ENCODE results near the gene SEC24C. TPM values are rescaled to one million over a fixed set of nuclear protein-coding genes. Genes with fewer than 3 reads are reported as not detected.

Gene SEC24C
- total RNA-seq, 1 donor: 54.0 TPM

DNA sequence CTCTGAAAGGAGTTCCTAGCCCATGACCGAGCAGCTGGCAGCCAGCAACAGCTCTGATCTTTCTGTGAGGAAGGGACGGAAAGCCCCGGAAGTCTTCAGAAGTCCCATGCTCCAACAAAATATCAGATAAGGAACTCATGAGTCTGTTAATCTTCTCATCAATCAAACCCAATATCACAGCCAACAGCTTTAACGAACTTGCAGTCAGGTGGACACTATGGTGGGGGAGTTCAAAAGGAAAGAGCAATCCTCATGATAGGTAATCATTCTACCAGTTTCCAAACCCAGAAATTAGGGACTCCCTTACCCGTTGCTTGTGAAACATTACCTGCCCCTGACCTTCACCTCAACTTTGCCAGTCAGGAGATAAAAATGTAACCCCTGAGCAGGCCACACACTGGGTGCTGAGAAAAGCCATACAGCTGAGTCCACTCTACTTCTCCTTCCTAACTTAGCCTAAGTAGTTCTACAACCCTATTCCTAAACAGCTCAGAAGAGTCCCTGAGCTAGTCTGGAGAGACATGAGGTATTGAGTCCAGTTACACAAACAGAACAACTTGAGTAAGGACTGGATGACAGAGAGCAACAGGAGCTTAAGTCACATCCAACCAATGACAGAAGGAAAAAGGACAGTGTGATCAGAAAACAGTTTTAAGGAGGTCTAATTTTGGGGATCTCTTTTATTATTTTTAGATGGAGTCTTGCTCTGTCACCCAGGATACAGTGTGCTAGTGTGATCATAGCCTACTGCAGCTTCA, 65.1 kb downstream of the SEC24C start:
- TF ChIP-seq, protein P1, sequence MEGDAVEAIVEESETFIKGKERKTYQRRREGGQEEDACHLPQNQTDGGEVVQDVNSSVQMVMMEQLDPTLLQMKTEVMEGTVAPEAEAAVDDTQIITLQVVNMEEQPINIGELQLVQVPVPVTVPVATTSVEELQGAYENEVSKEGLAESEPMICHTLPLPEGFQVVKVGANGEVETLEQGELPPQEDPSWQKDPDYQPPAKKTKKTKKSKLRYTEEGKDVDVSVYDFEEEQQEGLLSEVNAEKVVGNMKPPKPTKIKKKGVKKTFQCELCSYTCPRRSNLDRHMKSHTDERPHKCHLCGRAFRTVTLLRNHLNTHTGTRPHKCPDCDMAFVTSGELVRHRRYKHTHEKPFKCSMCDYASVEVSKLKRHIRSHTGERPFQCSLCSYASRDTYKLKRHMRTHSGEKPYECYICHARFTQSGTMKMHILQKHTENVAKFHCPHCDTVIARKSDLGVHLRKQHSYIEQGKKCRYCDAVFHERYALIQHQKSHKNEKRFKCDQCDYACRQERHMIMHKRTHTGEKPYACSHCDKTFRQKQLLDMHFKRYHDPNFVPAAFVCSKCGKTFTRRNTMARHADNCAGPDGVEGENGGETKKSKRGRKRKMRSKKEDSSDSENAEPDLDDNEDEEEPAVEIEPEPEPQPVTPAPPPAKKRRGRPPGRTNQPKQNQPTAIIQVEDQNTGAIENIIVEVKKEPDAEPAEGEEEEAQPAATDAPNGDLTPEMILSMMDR (IDR thresholded peaks at IDR 0.05; ENCODE audit: insufficient read depth, low read depth, low read length): no peak
- H3K4me3 ChIP-seq (ENCODE audit: low read depth, low read length): no peak overlapping the region
- DNase-seq (ENCODE audit: low read depth): no peak

GRCh38 chr10:73810358-73810734, 66.2 kb downstream of the SEC24C start:
- peak overlapping the region; percentile 81 for H3K4me3 ChIP-seq (ENCODE audit: low read depth, low read length)
- TF ChIP-seq, protein P1 (IDR thresholded peaks at IDR 0.05; ENCODE audit: insufficient read depth, low read depth, low read length): no peak
- no peak for DNase-seq (ENCODE audit: low read depth)

GRCh38 chr10:73810735-73811465, 66.7 kb downstream of the SEC24C start:
- peak overlapping the region; percentile 81 for H3K4me3 ChIP-seq (ENCODE audit: low read depth, low read length)
- DNase-seq (ENCODE audit: low read depth): peak; percentile 22
- TF ChIP-seq, protein P1 (IDR thresholded peaks at IDR 0.05; ENCODE audit: insufficient read depth, low read depth, low read length): no peak

DNA sequence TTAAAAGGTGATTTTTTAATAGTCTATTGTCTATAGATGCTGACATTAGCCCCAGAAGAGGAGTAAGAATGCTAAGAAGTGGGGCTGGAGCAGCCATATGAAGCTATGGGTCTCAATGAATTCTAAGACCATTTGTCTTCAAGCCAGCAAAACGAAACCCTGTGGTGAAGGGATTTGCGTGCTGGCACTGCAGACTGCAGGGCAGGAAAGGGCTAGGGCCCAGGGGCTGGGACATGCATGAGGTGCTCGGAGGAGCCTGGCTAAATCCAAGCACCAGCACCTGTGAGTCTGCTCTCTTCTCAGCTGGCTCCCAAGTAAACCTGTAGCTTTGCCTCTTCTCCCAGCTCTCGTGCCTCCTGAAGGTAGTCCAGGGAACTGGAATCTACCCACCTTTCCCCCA, 68.5 kb downstream of the SEC24C start:
- DNase-seq (ENCODE audit: low read depth): no peak
- H3K4me3 ChIP-seq (ENCODE audit: low read depth, low read length): no peak overlapping the region
- TF ChIP-seq, protein P1 (IDR thresholded peaks at IDR 0.05; ENCODE audit: insufficient read depth, low read depth, low read length): no peak

DNA sequence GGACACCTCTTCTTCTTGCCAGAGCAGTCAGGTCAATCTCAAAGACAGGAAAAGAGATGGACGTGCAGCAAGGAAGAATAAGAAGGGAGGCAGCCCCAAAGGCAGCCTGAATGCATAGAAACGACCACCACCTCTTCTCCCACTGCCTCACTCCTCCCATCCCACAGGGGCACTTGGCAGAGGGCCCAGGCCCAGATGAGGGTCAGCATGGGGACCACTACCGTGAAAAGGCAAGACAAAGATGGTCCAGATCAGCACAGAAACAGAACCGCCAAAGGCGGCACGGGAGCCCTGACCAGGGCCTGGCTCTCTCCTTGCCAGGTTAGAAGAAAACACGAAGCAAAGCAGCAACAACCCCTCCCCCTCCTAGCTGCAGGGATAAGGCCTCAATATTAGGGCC, 69.2 kb downstream of the SEC24C start:
- no peak overlapping the region for H3K4me3 ChIP-seq (ENCODE audit: low read depth, low read length)
- DNase-seq (ENCODE audit: low read depth): no peak
- TF ChIP-seq, protein P1 (IDR thresholded peaks at IDR 0.05; ENCODE audit: insufficient read depth, low read depth, low read length): no peak

DNA sequence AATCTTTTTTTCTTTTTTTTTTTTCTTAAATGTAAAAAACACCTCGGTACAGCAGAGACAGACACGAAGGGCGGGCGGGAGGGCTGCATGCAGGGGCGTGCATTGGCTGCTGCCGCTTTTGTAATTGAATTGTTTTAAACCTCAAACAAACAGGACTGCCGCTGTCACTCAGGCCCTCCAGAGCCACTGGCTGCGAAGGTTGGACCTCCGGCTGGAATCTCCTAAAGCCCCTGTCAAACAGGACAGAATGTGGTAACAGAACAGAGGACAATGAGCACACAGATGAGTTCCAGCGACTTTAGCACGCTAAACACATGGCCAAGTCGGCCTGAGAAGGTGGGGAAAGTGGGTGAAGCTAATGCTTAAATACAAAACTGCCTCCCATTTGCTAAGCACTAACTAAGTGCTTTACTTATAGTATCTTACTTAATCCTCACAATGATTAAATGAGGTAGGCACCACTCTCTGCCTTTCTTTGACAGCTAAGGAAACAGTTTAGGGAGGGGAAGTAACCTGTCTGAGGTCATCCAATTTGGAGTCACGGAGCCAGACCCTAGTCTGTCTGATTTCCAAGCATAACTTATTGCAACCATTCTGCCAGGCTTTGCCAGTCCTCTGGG, 70.2 kb downstream of the SEC24C start:
- no peak overlapping the region for H3K4me3 ChIP-seq (ENCODE audit: low read depth, low read length)
- DNase-seq (ENCODE audit: low read depth): no peak
- TF ChIP-seq, protein P1 (IDR thresholded peaks at IDR 0.05; ENCODE audit: insufficient read depth, low read depth, low read length): no peak
